GM20000 (cell line): ENCODE measurements around the gene MARCHF2.
"Not testable (repeated sequence)": the region's sequence is repeated elsewhere in the genome, so short reads cannot be mapped to it uniquely, and the experiment has no call there.

Experiments
- DNase-seq: peaks from one replicate; pipeline ENCODE4 v3.0.0; 2012; ENCODE audit warnings: low spot score
- TF ChIP-seq, protein P1 (sequence below): IDR thresholded peaks from 2 replicates; pipeline ENCODE4 v1.5.1; 2012; ENCODE audit warnings: mild to moderate bottlenecking, control low read depth; ENCODE audit errors: extremely low read depth, missing control alignments

MARCHF2 gene

DNA sequence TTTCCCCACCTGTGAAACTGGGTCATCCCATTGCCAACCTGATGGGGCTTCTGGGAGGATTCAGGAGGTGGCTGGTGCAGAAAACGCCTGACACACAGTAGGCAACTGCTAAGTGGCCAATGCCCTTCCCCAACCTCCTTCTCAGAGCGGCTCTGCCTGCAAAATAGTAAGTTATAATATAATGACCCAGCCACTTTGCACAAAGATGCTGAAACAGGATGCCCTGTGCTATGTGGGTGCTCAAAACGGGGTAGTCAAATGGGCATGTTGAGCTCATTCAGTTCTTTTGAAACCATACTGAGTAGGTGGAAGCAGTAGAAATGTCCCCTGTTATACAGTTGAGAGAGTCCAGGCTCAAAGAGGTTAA lies 507 bp downstream of the MARCHF2 start:
- TF ChIP-seq, protein P1, sequence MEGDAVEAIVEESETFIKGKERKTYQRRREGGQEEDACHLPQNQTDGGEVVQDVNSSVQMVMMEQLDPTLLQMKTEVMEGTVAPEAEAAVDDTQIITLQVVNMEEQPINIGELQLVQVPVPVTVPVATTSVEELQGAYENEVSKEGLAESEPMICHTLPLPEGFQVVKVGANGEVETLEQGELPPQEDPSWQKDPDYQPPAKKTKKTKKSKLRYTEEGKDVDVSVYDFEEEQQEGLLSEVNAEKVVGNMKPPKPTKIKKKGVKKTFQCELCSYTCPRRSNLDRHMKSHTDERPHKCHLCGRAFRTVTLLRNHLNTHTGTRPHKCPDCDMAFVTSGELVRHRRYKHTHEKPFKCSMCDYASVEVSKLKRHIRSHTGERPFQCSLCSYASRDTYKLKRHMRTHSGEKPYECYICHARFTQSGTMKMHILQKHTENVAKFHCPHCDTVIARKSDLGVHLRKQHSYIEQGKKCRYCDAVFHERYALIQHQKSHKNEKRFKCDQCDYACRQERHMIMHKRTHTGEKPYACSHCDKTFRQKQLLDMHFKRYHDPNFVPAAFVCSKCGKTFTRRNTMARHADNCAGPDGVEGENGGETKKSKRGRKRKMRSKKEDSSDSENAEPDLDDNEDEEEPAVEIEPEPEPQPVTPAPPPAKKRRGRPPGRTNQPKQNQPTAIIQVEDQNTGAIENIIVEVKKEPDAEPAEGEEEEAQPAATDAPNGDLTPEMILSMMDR, result no peak
- DNase-seq, result no peak

DNA sequence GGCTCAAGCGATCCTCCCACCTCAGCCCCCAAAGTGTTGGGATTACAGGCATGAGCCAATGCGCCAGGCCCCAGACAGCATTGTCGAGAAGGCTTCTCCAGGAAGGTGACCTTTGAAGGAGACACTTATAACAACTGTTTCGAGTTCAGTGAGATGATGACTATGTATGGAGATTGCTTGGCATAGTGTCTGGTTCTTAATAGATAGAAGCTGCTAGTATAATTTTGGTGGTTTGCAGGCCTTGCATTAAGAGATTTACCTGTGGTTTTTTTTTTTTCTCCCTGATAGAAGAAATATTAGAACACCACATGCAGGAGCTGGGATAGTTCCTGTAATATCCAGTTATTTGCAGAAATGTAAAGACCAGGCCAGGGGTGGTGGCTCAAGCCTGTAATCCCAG lies 3.7 kb downstream of the MARCHF2 start:
- TF ChIP-seq, protein P1, result no peak

DNA sequence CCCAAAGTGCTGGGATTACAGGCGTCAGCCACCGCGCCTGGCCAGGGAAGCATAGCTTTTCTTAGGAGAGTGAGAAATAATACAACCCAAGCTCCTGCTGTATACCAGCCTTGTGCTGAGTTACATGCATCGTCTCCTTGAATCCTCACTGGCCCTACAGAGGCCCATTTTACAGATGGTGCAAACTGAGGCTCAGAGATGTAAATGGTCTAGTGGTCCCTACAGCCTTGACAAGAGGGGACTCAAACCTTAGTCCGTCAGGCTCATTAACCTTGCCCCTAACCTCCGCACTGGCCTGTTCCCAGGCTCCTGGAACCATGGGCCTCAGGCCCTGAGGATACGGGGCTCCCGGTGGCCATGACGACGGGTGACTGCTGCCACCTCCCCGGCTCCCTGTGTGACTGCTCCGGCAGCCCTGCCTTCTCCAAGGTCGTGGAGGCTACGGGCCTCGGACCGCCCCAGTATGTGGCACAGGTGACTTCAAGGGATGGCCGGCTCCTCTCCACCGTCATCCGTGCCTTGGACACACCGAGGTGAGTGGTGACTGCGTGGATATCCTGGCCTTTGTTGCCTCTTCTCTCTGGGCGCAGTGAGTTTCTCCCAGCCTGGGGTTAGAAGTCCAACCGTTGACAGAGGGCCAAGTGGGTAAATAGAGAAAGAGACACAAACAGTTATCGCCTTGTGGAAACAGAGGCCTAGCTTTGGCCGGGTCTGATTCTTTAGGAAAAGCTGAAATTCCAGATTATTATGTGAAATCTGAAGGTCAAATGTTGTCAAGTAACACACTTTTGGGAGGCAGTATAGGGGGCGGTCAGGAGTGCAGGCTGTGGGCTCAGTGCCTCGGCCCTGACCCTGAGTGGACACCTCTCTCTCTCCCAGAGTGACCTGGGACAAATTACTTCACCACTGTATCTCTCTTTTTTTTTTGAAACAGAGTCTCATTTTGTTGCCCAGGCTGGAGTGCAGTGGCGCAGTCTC lies 8.7 kb downstream of the MARCHF2 start:
- TF ChIP-seq, protein P1, result no peak

More for the DNA sequence above, 3.7 kb downstream of the MARCHF2 start:
- DNase-seq, result no peak

DNA sequence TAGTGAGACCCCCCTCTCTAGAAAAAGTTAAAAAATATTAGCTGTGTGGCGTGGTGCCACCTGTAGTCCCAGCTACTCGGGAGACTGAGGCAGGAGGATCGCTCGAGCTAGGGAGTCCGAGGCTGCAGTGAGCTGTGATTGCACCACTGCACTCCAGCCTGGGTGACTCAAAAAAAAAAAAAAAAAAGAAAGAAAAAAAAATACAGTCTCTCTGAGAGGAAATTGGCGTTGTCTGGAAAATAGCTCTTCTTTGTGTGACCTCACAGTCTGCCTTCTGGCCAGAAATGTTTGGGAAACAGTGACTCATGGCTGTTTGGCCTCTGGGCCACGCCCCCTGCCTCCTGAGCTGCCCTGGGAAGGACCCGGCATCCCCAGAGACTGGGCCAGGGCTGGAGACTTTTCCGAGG lies 10.7 kb downstream of the MARCHF2 start:
- TF ChIP-seq, protein P1, result no peak
- DNase-seq, result no peak

More for the DNA sequence above, 8.7 kb downstream of the MARCHF2 start:
- no peak for DNase-seq

DNA sequence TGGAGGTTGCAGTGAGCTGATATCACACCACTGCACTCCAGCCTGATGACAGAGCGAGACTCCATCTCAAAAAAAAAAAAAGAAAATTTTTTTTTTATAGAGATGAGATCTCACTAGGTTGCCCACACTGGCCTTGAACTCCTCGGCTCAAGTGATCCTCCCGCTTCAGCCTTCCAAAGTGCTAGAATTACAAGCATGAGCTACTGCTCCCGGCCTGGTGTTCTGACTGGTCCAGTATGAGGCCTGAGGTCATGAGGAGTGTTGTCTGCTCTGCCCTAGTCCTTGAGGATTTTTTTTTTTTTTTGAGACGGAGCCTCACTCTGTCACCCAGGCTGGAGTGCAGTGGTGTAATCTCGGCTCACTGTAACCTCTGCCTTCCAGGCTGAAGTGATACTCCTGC lies 12.2 kb downstream of the MARCHF2 start:
- not testable (repeated sequence) for DNase-seq

DNA sequence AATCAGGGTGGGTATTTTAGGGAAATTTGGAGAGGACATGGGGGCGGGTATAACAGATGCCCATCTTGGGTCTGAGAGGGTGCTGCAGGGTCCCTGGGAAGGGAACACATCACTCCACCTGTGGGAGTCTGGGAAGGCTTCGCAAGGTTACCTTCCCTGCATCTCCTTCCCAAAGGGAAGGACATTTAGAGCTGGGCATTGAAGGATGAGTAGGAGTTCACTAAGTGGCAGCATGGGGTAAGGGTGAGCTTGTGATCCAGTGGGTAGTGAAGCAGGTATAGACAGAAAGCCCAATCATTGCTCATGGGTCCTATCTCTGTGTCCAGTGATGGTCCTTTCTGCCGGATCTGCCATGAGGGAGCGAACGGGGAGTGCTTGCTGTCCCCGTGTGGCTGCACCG lies 13.2 kb downstream of the MARCHF2 start:
- TF ChIP-seq, protein P1, result no peak
- no peak for DNase-seq

DNA sequence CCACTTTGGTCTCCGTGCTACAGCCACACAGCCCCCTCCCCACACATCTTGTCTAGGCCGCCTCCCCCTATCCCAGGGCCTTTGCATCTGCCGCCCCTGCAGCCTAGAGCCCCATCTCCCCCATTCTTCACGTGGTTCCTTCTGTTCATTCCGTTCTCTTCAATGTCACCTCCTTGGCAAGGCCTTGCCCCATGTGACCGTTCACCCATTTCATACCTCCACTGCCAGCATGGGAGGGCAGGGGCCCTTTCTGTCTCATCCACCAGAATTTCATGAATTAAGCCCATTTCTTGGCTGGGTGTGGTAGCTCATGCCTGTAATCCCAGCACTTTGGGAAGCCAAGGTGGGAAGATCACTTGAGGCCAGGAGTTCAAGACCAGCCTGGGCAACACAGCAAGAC lies 15.9 kb downstream of the MARCHF2 start:
- TF ChIP-seq, protein P1, result no peak

DNA sequence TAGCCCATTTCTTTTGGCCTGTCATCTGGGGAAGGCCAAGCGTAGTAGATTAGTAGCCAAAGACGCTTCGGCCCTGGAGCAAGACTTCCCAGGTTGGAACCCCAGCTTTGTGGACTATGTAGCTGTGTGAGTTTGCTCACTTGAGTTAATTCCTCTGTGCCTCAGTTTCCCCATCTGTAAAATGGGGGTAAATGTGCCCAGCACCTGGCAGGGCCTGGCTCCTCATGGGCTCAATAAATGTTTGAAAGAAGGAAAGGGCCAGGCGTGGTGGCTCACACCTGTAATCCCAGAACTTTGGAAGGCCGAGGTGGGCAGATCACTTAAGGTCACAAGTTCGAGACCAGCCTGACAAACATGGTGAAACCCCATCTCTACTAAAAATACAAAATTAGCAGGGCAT lies 16.7 kb downstream of the MARCHF2 start:
- no peak for DNase-seq
- TF ChIP-seq, protein P1, result no peak

More for the DNA sequence above, 15.9 kb downstream of the MARCHF2 start:
- DNase-seq, result no peak
